HG02970 (cell line): ENCODE results near the gene MEDAG.
"Not testable (repeated sequence)": the region's sequence is repeated elsewhere in the genome, so short reads cannot be mapped to it uniquely, and the experiment has no call there.

Experiments used
- ATAC-seq: cut with Tn5 transposase; IDR thresholded peaks from one replicate; pipeline ENCODE4 v1.9.1; 2021; ENCODE audit warnings: mild to moderate bottlenecking, moderate library complexity, moderate number of reproducible peaks; ENCODE audit not compliant: unreplicated experiment, low FRiP score

The MEDAG gene

GRCh38 chr13:30906411-30907051 is 460 bp downstream of the MEDAG start:
- no peak for ATAC-seq

DNA sequence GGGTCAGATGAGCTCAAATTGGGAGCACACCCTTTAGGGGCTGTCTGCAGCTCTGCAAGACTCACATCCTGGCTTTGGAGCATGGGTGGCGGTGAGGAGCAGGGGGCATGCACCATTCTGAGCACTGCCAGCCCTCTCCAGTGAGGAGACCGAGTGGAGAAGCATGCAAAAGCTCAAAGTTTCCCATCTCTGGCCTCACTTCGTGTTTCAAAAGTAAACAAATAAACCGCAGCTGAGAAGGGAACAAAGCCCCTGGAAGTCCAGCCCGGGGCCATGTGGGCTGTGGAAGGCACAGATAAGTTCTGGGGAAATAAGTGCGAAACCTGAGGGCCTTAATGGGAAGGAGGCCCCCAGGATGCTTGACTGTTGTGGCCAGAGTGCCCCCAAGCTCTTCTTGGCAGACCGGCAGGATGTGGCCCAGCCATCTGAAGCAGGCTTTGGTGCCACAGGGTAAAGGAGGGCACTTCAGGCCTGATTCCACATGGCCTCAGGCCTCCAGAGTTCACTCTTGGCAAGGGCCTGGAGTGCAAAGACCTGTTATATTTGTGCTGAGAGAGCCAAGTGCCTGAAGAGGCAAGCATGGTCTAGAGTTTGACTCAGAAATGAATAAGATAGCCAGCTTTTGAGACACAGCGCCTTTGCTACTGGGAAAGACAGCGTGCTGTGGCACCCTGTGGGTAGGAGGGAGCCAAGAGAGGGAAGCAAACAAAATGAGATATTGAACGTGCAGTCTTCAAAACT is 1.2 kb downstream of the MEDAG start:
- ATAC-seq, result no peak

DNA sequence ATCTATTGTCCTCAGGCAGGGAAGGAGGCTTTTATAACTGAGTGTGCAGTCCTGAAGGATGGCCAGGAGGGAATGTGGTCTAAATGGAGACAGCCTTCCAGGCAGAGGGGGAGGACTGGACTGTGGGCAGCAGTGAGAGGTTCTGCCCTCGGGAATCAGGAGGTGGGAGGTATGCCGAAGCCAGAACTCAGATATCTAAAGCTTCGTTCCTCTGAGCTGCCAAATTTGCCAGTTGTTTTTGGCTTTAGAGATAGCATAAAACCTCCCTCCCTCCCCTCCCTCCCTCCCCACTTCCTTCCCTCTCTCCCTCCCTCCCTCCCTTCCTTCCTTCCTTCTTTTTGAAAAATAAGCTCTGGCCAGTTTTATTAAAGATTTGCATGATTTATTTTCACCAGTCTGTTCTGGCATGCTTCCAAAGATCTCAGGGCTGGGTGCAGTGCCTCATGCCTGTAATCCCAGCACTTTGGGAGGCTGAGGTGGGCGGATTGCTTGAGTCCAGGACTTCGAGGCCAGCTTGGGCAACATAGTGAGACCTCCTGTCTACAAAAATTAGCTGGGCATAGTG is 2.4 kb downstream of the MEDAG start:
- ATAC-seq, result no peak

DNA sequence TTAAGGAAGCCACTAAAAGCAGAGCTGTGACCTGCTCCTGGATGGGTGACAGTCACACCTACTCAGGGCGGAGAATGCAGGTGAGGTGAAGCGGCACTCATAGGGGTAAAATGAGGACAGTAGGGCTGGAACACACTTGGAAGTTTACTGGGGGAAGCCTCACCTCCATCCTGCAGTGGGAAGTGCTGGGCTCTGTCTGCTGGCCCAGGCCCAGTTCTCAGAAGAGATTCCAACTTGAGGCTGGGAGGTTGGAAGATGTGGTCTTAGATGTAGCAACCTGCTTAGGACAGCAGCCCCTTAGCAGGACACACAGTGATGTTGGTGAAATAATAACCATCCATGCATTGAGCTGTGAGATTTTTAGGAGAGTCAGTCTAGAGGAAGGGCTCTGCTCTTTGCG is 4.6 kb downstream of the MEDAG start:
- ATAC-seq, result no peak

GRCh38 chr13:30915691-30916541 is 9.8 kb downstream of the MEDAG start:
- no peak for ATAC-seq

DNA sequence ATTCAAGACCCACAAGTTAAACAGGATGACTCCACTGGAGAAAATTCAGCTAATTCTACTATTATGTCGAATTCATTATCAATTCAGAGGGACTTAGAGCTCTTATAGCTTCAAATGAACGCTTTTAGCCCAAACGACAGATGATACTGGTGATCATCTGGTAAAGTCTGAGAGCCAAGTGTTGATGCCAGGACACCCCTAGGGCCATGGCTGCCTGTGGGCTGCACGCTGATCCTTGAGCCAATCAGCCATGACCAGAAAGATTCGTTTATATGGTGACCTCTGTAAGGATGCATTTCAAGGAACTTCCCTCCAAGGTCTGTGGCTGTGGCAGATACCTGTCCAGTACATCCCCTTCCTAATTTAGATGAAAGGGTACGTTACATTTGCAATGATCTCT is 10.9 kb downstream of the MEDAG start:
- no peak for ATAC-seq

GRCh38 chr13:30918662-30919405 is 12.8 kb downstream of the MEDAG start:
- no peak for ATAC-seq

DNA sequence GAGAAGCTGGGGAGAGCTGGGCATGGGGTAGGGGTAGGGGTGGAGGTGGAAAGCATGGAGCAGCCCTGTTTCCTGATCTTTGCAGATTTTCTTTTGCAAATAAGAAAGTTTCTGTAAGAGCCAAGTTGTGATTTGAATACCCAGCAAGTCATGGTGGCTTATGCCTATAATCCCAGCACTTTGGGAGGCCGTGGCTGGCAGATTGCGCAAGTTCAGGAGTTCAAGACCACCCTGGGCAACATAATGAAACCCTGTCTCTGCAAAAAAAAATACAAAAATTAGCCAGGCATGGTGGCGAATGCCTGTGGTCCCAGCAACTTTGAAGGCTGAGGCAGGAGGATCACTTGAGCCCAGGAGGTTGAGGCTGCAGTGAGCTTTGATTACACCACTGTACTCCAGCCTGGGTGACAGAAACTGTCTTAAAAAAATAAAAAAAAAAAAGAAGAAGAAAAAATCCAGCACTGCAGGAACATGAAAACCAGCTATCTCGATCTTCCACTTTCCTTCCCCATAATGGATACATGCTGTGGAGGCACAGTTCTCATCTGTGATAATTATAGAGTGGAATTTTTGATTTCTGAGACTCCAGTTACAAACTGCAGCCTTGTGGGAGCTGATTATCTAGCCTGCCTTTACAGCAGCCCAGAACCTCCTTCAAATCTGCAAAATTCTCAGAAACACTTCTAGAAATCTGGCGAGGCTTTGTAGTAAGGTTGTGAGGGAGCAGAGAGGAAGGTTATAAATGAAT is 14.3 kb downstream of the MEDAG start:
- ATAC-seq, result no peak

GRCh38 chr13:30923418-30923817 is 17.3 kb downstream of the MEDAG start:
- no peak for ATAC-seq

- ATAC-seq, result no peak
These were observed 18.6 kb downstream of the MEDAG start for GRCh38 chr13:30924721-30925120.

GRCh38 chr13:30925429-30925828 is 19.4 kb downstream of the MEDAG start:
- no peak for ATAC-seq

GRCh38 chr13:30926781-30927180 is 20.7 kb downstream of the MEDAG start:
- no peak for ATAC-seq

DNA sequence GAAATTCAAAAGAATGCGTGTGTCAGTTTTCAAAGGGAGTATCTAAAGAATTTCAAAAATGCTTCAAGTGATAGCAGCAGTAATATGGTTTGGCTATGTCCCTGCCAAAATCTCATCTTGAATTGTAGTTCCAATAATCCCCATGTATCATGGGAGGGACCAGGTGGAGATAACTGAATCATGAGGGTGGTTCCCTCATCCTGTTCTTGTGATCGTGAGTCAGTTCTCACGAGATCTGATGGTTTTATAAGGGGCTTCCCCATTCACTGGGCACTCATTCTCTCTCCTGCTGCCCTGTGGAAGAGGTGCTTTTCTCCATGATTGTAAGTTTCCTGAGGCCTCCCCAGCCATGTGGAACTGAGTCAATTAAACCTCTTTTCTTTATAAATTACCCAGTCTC is 21.1 kb downstream of the MEDAG start:
- ATAC-seq, result not testable (repeated sequence)

DNA sequence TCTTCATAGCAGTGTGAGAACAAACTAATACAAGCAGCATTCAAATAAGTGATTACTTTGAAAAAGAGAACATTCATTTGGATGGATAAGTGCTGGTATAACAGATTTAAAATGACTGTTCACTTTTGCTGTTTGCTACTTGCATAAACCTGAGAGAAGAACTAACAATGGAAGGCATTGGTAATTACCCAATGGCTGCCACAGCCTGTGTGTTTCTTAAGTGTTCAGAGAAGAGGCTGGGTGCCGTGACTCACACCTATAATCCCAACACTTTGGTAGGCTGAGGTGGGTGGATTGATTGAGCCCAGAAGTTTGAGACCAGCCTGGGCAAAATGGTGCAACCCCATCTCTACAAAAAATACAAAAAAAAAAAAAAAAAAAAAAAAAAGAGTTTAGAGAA is 21.5 kb downstream of the MEDAG start:
- ATAC-seq, result no peak

DNA sequence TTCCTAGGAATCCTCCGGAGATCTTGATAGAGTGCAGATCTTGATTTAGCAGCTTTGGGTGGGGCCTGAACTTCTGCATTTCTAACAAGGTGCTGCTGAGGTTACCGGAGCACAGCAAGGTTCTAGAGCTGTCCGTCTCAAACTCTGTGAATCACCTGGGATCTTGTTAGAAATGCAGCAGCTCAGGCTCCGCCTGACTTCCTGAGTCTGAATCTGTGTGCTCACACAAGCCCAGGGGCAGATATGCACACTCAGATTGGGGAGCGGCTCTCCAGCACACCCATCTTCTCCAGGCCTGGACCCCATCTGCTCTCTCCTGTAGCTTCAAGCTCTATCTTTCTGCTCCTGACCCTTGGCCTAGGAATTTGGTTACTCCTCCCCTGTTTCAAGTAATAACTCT is 22.9 kb downstream of the MEDAG start:
- ATAC-seq, result no peak

- no peak for ATAC-seq
These were observed 26.6 kb downstream of the MEDAG start, which contains the start of gene TEX26 for GRCh38 chr13:30932481-30933353. TSS of gene TEX26 (plus strand) at chr13:30932656. CDS start at chr13:30932716, 60 bp downstream.

DNA sequence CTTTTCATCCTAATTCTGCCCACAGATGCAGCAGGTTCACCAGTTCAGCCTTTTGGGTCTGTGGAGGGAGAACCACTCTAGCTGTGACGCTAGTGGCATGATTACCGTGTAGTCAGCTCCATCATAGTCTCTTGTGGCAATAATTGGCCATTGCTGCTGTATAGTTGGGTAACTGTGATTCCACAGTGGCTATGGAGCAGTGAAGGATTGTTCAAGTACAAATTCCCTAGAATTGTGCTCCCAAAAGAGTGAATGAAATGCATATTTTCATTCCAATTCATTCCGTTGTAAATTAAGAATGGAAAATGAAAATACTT is 27.2 kb downstream of the MEDAG start:
- no peak for ATAC-seq

DNA sequence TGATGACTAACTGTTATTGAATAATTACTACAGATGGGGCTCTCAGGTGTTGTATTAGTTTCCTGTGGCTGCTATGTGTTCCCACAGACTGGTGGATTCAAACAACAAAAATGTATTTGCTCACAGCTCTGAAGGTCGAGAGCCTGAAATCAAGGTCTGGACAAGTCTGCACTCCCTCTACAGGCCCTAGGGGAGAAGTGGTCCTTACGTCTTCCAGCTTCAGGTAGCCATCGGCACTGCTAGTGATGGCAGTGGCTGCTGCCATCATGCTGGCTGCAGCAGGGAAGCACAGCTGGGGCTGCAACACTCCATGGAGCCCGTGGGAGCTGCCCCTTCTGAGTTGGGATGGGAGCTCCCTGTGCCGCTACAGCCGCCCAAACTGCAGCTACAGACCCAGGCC is 28.3 kb downstream of the MEDAG start:
- ATAC-seq, result no peak

- ATAC-seq, result no peak
These were observed 28.7 kb downstream of the MEDAG start for GRCh38 chr13:30934803-30935202.
